Measurements from ENCODE around the gene CCDC192. TPM values are rescaled to one million over a fixed set of nuclear protein-coding genes. Genes with fewer than 3 reads are reported as not detected.

The CCDC192 gene
- total RNA-seq, 1 experiment from 2014 or later: not detected

- intact Hi-C loops (cut with micrococcal nuclease): no loop called here
Measured at GRCh38 chr5:127754259-127754658, 51.1 kb downstream of the CCDC192 start.

GRCh38 chr5:127754706-127755105 is 51.5 kb downstream of the CCDC192 start:
- no TSS peak for BruUV-seq (replicated peaks)
- CTCF ChIA-PET: interaction anchor here (0.7 to 6.8 kb wide), 5 partner anchors 132 to 446 kb away, joined by 3 to 70 read pairs (median 3); no protein-coding TSS in a partner anchor
- Mint-ChIP-seq H3K9me3 (ENCODE audit: unreplicated experiment) (no peaks in the 10 kb centered on the region), H3K4me3 (ENCODE audit: unreplicated experiment) (no peak overlapping the region), H3K4me1 (ENCODE audit: insufficient read depth, unreplicated experiment) (no peaks in the 10 kb centered on the region), H3K27ac (ENCODE audit: low read depth, unreplicated experiment) (no peak overlapping the region), H3K36me3 (ENCODE audit: insufficient read depth, unreplicated experiment) (no peaks in the 10 kb centered on the region), H3K27me3 (ENCODE audit: insufficient read depth, unreplicated experiment) (no peaks in the 10 kb centered on the region)
- POLR2A ChIA-PET: interaction anchor here (1.9 kb wide), 1 partner anchor 191 kb away, joined by 8 read pairs; no protein-coding TSS in a partner anchor
- intact Hi-C loops (cut with micrococcal nuclease): no loop called here
- DNase-seq (ENCODE audit: unreplicated experiment): no peak
- TF ChIP-seq, protein P1, sequence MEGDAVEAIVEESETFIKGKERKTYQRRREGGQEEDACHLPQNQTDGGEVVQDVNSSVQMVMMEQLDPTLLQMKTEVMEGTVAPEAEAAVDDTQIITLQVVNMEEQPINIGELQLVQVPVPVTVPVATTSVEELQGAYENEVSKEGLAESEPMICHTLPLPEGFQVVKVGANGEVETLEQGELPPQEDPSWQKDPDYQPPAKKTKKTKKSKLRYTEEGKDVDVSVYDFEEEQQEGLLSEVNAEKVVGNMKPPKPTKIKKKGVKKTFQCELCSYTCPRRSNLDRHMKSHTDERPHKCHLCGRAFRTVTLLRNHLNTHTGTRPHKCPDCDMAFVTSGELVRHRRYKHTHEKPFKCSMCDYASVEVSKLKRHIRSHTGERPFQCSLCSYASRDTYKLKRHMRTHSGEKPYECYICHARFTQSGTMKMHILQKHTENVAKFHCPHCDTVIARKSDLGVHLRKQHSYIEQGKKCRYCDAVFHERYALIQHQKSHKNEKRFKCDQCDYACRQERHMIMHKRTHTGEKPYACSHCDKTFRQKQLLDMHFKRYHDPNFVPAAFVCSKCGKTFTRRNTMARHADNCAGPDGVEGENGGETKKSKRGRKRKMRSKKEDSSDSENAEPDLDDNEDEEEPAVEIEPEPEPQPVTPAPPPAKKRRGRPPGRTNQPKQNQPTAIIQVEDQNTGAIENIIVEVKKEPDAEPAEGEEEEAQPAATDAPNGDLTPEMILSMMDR (IDR thresholded peaks at IDR 0.05; ENCODE audit: unreplicated experiment): no peak

More at GRCh38 chr5:127754259-127754658, 51.1 kb downstream of the CCDC192 start:
- CTCF ChIA-PET: interaction anchor here (0.6 to 6.8 kb wide), 8 partner anchors 34 to 446 kb away, joined by 3 to 70 read pairs (median 3); no protein-coding TSS in a partner anchor
- Mint-ChIP-seq H3K27me3 (ENCODE audit: insufficient read depth, unreplicated experiment) (no peaks in the 10 kb centered on the region), H3K36me3 (ENCODE audit: insufficient read depth, unreplicated experiment) (no peaks in the 10 kb centered on the region), H3K4me1 (ENCODE audit: insufficient read depth, unreplicated experiment) (no peaks in the 10 kb centered on the region), H3K9me3 (ENCODE audit: unreplicated experiment) (no peaks in the 10 kb centered on the region), H3K4me3 (ENCODE audit: unreplicated experiment) (no peak overlapping the region), H3K27ac (ENCODE audit: low read depth, unreplicated experiment) (no peak overlapping the region)
- BruUV-seq (replicated peaks): no TSS peak
- POLR2A ChIA-PET: interaction anchor here (1.1 to 1.9 kb wide), 2 partner anchors 190 to 274 kb away, joined by 3 to 8 read pairs; no protein-coding TSS in a partner anchor
- TF ChIP-seq, protein P1 (IDR thresholded peaks at IDR 0.05; ENCODE audit: unreplicated experiment): no peak
- DNase-seq (ENCODE audit: unreplicated experiment): no peak

GRCh38 chr5:127757576-127757975 is 54.4 kb downstream of the CCDC192 start:
- ChIA-PET POLR2A (interaction anchor here (0.9 to 1.1 kb wide), 2 partner anchors 114 to 150 kb away, joined by 3 read pairs; no protein-coding TSS in a partner anchor), CTCF (interaction anchor here (0.5 to 6.8 kb wide), 50 partner anchors 8 to 1911 kb away, joined by 3 to 70 read pairs (median 4); no protein-coding TSS in a partner anchor)
- no peaks in the 10 kb centered on the region for H3K9me3 Mint-ChIP-seq (ENCODE audit: unreplicated experiment)
- H3K27me3 Mint-ChIP-seq (ENCODE audit: insufficient read depth, unreplicated experiment): no peaks in the 10 kb centered on the region
- peak; percentile 74 for DNase-seq (ENCODE audit: unreplicated experiment)
- TF ChIP-seq, protein P1 (IDR thresholded peaks at IDR 0.05; ENCODE audit: unreplicated experiment): peak; percentile 64
- H3K27ac Mint-ChIP-seq (ENCODE audit: low read depth, unreplicated experiment): no peak overlapping the region
- H3K36me3 Mint-ChIP-seq (ENCODE audit: insufficient read depth, unreplicated experiment): no peaks in the 10 kb centered on the region
- H3K4me3 Mint-ChIP-seq (ENCODE audit: unreplicated experiment): no peak overlapping the region
- intact Hi-C loops (cut with micrococcal nuclease): loop anchor here (1.0 kb wide), 4 partner anchors 118 to 444 kb away; no protein-coding TSS in a partner anchor
- no peaks in the 10 kb centered on the region for H3K4me1 Mint-ChIP-seq (ENCODE audit: insufficient read depth, unreplicated experiment)
- no TSS peak for BruUV-seq (replicated peaks)

GRCh38 chr5:127758766-127759283 is 55.6 kb downstream of the CCDC192 start:
- no peaks in the 10 kb centered on the region for H3K27me3 Mint-ChIP-seq (ENCODE audit: insufficient read depth, unreplicated experiment)
- DNase-seq (ENCODE audit: unreplicated experiment): peak; percentile 11
- intact Hi-C loops (cut with micrococcal nuclease): no loop called here
- no peaks in the 10 kb centered on the region for H3K4me1 Mint-ChIP-seq (ENCODE audit: insufficient read depth, unreplicated experiment)
- no peak overlapping the region for H3K4me3 Mint-ChIP-seq (ENCODE audit: unreplicated experiment)
- TF ChIP-seq, protein P1 (IDR thresholded peaks at IDR 0.05; ENCODE audit: unreplicated experiment): no peak
- no peaks in the 10 kb centered on the region for H3K9me3 Mint-ChIP-seq (ENCODE audit: unreplicated experiment)
- H3K27ac Mint-ChIP-seq (ENCODE audit: low read depth, unreplicated experiment): no peak overlapping the region
- no TSS peak for BruUV-seq (replicated peaks)
- CTCF ChIA-PET: interaction anchor here (0.5 to 6.8 kb wide), 26 partner anchors 8 to 453 kb away, joined by 3 to 70 read pairs (median 4); no protein-coding TSS in a partner anchor
- no peaks in the 10 kb centered on the region for H3K36me3 Mint-ChIP-seq (ENCODE audit: insufficient read depth, unreplicated experiment)
- POLR2A ChIA-PET: interaction anchor here (1.0 kb wide), 1 partner anchor 91 kb away, joined by 3 read pairs; no protein-coding TSS in a partner anchor

All from MCF 10A (cell line).